IPS DF 6.9 (cell line): ENCODE data around the gene ATRN.

ENCODE experiments used
- DNase-seq: peaks from one replicate; pipeline ENCODE4 v3.0.0-alpha.2; 2013; ENCODE audit warnings: low read depth, low spot score
- H3K27ac ChIP-seq: one replicate; pipeline ENCODE4 v1.5.1; 2013; ENCODE audit warnings: low read length, control low read depth
- H3K27me3 ChIP-seq: 2 replicates; pipeline ENCODE4 v1.6.1; 2013; ENCODE audit warnings: mild to moderate bottlenecking, low read length; ENCODE audit not compliant: control insufficient read depth, insufficient read depth
- H3K36me3 ChIP-seq: 2 replicates; pipeline ENCODE4 v1.6.1; 2013; ENCODE audit warnings: low read length; ENCODE audit not compliant: control insufficient read depth, insufficient read depth
- H3K4me1 ChIP-seq: 2 replicates; pipeline ENCODE4 v1.6.1; 2013; ENCODE audit warnings: low read length; ENCODE audit not compliant: control insufficient read depth, insufficient read depth
- H3K4me3 ChIP-seq: 2 replicates; pipeline ENCODE4 v1.5.1; 2013; ENCODE audit warnings: mild to moderate bottlenecking, low read length
- H3K9me3 ChIP-seq: 2 replicates; pipeline ENCODE4 v1.6.1; 2013; ENCODE audit warnings: low read length, inconsistent platforms; ENCODE audit not compliant: control insufficient read depth, insufficient read depth
- WGBS: extraction: QIAGEN DNeasy Blood & Tissue Kit; methylation state at CpG from one replicate; pipeline ENCODE4 v1.1.7; 2013; ENCODE audit warnings: mixed read lengths, missing lambda C conversion rate; ENCODE audit not compliant: insufficient read length, insufficient coverage; 5-methylcytosine and 5-hydroxymethylcytosine counted together

Gene ATRN

GRCh38 chr20:3661814-3662665 lies 191.2 kb downstream of the ATRN start:
- DNase-seq = no peak
- peaks cover 27% of the 10 kb centered on the region for H3K27me3 ChIP-seq

GRCh38 chr20:3663031-3663701 lies 192.3 kb downstream of the ATRN start, which contains the start of gene GFRA4:
TSS of gene GFRA4 (minus strand) at chr20:3663399. CDS start at chr20:3663399, 0 bp downstream.
- Histone ChIP-seq H3K4me3 (no peak within 1 kb of the TSS), H3K27me3 (peaks cover 27% of the 10 kb centered on the region), H3K9me3 (no peaks in the 10 kb centered on the region), H3K27ac (no peak within 1 kb of the TSS), H3K4me1 (peaks cover 4% of the 10 kb centered on the region), H3K36me3 (no peaks in the 10 kb centered on the region)
- no peak for DNase-seq
- no CpG with 5 or more reads among the region's 19 CpGs for WGBS

More at GRCh38 chr20:3661814-3662665, 191.2 kb downstream of the ATRN start:
- no CpG with 5 or more reads among the region's 12 CpGs for WGBS
- peaks cover 4% of the 10 kb centered on the region for H3K4me1 ChIP-seq
- H3K9me3 ChIP-seq = no peaks in the 10 kb centered on the region
- H3K36me3 ChIP-seq = no peaks in the 10 kb centered on the region
- H3K4me3 ChIP-seq = no peak overlapping the region
- no peak overlapping the region for H3K27ac ChIP-seq

- Histone ChIP-seq H3K36me3 (no peaks in the 10 kb centered on the region), H3K9me3 (no peaks in the 10 kb centered on the region), H3K27me3 (peaks cover 27% of the 10 kb centered on the region), H3K4me1 (peaks cover 4% of the 10 kb centered on the region), H3K4me3 (no peak overlapping the region), H3K27ac (no peak overlapping the region)
- WGBS = no CpG with 5 or more reads among the region's 2 CpGs
- no peak for DNase-seq
These were observed 193.0 kb downstream of the ATRN start for GRCh38 chr20:3663858-3664257.

GRCh38 chr20:3667434-3668037 lies 196.7 kb downstream of the ATRN start:
- H3K4me3 ChIP-seq = no peak overlapping the region
- no peaks in the 10 kb centered on the region for H3K9me3 ChIP-seq
- H3K27me3 ChIP-seq = peaks cover 10% of the 10 kb centered on the region; the same call in 1 of the 2 replicates
- WGBS = no CpG with 5 or more reads among the region's 8 CpGs
- DNase-seq = no peak
- no peaks in the 10 kb centered on the region; the same call in 1 of the 2 replicates for H3K4me1 ChIP-seq
- H3K36me3 ChIP-seq = no peaks in the 10 kb centered on the region; the same call in 1 of the 2 replicates
- H3K27ac ChIP-seq = no peak overlapping the region

GRCh38 chr20:3669710-3670367 lies 199.0 kb downstream of the ATRN start:
- Histone ChIP-seq H3K4me3 (no peak overlapping the region), H3K27ac (no peak overlapping the region), H3K27me3 (peaks cover 11% of the 10 kb centered on the region; the same call in 1 of the 2 replicates), H3K36me3 (no peaks in the 10 kb centered on the region; the same call in 1 of the 2 replicates), H3K9me3 (no peaks in the 10 kb centered on the region), H3K4me1 (no peaks in the 10 kb centered on the region; the same call in 1 of the 2 replicates)
- no peak for DNase-seq
- WGBS = no CpG with 5 or more reads among the region's 13 CpGs

- H3K27ac ChIP-seq = no peak overlapping the region
- H3K9me3 ChIP-seq = no peaks in the 10 kb centered on the region
- no peaks in the 10 kb centered on the region; the same call in 1 of the 2 replicates for H3K36me3 ChIP-seq
- no peak for DNase-seq
- H3K27me3 ChIP-seq = peaks cover 11% of the 10 kb centered on the region; the same call in 1 of the 2 replicates
- no peaks in the 10 kb centered on the region; the same call in 1 of the 2 replicates for H3K4me1 ChIP-seq
- WGBS = no CpG with 5 or more reads among the region's 6 CpGs
- H3K4me3 ChIP-seq = no peak overlapping the region
These were observed 199.7 kb downstream of the ATRN start for GRCh38 chr20:3670511-3670910.

GRCh38 chr20:3670945-3671344 lies 200.1 kb downstream of the ATRN start:
- no peak overlapping the region for H3K27ac ChIP-seq
- no peaks in the 10 kb centered on the region for H3K9me3 ChIP-seq
- no peaks in the 10 kb centered on the region; the same call in 1 of the 2 replicates for H3K36me3 ChIP-seq
- DNase-seq = no peak
- no peaks in the 10 kb centered on the region; the same call in 1 of the 2 replicates for H3K4me1 ChIP-seq
- H3K4me3 ChIP-seq = no peak overlapping the region
- WGBS = no CpG with 5 or more reads among the region's 10 CpGs
- H3K27me3 ChIP-seq = peaks cover 11% of the 10 kb centered on the region; the same call in 1 of the 2 replicates

GRCh38 chr20:3671986-3672546 lies 201.2 kb downstream of the ATRN start:
- Histone ChIP-seq H3K36me3 (no peaks in the 10 kb centered on the region; the same call in 1 of the 2 replicates), H3K27me3 (peaks cover 11% of the 10 kb centered on the region; the same call in 1 of the 2 replicates), H3K4me1 (no peaks in the 10 kb centered on the region; the same call in 1 of the 2 replicates), H3K9me3 (no peaks in the 10 kb centered on the region), H3K27ac (no peak overlapping the region), H3K4me3 (peak overlapping the region; percentile 30; the same call in 1 of the 2 replicates)
- no CpG with 5 or more reads among the region's 23 CpGs for WGBS
- no peak for DNase-seq

GRCh38 chr20:3672547-3673171 lies 201.8 kb downstream of the ATRN start:
- no peak for DNase-seq

More at GRCh38 chr20:3672547-3673171, 201.8 kb downstream of the ATRN start:
- Histone ChIP-seq H3K27ac (no peak overlapping the region), H3K4me1 (no peaks in the 10 kb centered on the region; the same call in 1 of the 2 replicates), H3K9me3 (no peaks in the 10 kb centered on the region), H3K4me3 (peak overlapping the region; percentile 30), H3K36me3 (no peaks in the 10 kb centered on the region; the same call in 1 of the 2 replicates), H3K27me3 (peaks cover 11% of the 10 kb centered on the region; the same call in 1 of the 2 replicates)
- WGBS = no CpG with 5 or more reads among the region's 58 CpGs
